ENCODE data around the gene B3GNT5.

The B3GNT5 gene, protein sequence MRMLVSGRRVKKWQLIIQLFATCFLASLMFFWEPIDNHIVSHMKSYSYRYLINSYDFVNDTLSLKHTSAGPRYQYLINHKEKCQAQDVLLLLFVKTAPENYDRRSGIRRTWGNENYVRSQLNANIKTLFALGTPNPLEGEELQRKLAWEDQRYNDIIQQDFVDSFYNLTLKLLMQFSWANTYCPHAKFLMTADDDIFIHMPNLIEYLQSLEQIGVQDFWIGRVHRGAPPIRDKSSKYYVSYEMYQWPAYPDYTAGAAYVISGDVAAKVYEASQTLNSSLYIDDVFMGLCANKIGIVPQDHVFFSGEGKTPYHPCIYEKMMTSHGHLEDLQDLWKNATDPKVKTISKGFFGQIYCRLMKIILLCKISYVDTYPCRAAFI

DNA sequence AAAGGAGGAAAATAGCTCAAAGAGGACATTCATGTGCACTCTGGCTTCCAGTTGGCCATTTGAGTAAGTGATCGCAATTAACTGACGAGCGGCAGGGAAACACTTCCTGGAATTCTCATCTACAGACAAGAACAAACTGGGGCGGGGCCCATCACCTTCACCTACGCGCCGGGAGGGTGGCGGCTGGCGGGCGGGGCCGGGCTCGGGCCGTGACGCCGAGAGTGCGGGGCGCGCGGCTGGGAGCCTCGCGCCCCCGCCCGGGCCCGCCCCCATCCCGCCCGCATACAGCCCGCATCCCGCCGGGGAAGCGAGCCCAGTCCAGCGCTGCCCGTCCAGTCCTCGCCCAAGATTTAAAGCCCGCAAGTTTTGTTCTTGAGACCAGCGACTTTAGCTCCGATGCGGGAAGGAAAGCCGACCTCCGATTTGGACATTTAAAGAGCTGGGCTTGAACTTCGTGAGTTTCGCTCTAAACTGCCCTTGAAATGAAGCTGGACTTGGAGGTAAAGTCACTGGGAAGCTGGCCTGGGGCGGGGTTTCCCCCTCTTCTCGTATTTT is at the start of gene B3GNT5:
Gene B3GNT5, plus strand, starts transcription at position 281 of the 555 bp plus-strand sequence. CDS start 16,546 bp downstream, outside the sequence.
- peak; percentile 70 for DNase-seq (ENCODE audit: low read depth)

DNA sequence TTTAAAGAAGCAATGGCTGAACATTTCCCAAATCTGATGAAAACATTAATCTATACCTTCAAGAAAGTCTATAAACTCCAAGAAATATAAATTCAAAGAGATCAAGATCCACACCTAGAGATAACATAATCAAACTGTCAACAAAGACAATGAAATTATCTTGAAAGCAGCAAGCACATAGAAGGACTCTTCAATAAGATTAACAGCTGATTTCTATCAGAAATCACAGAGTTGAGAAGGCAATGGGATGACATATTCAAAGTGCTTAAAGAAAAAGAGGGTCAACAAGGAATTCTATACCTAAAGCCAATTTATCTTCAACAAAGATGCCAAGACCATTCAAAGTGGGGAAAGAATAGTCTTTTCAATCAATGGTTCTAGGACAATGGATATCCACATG is 49.4 kb upstream of the B3GNT5 start:
- no peak for DNase-seq (ENCODE audit: low read depth)
- no peak overlapping the region for H3K4me3 ChIP-seq (ENCODE audit: low read depth, low read length)
- TF ChIP-seq, protein P1, sequence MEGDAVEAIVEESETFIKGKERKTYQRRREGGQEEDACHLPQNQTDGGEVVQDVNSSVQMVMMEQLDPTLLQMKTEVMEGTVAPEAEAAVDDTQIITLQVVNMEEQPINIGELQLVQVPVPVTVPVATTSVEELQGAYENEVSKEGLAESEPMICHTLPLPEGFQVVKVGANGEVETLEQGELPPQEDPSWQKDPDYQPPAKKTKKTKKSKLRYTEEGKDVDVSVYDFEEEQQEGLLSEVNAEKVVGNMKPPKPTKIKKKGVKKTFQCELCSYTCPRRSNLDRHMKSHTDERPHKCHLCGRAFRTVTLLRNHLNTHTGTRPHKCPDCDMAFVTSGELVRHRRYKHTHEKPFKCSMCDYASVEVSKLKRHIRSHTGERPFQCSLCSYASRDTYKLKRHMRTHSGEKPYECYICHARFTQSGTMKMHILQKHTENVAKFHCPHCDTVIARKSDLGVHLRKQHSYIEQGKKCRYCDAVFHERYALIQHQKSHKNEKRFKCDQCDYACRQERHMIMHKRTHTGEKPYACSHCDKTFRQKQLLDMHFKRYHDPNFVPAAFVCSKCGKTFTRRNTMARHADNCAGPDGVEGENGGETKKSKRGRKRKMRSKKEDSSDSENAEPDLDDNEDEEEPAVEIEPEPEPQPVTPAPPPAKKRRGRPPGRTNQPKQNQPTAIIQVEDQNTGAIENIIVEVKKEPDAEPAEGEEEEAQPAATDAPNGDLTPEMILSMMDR (conservative IDR thresholded peaks at IDR 0.05; ENCODE audit: low read depth, low read length): no peak

More for the DNA sequence above, at the start of gene B3GNT5:
- H3K4me3 ChIP-seq (ENCODE audit: low read depth, low read length): peak within 1 kb of the TSS; percentile 82
- TF ChIP-seq, protein P1 (conservative IDR thresholded peaks at IDR 0.05; ENCODE audit: low read depth, low read length): no peak

DNA sequence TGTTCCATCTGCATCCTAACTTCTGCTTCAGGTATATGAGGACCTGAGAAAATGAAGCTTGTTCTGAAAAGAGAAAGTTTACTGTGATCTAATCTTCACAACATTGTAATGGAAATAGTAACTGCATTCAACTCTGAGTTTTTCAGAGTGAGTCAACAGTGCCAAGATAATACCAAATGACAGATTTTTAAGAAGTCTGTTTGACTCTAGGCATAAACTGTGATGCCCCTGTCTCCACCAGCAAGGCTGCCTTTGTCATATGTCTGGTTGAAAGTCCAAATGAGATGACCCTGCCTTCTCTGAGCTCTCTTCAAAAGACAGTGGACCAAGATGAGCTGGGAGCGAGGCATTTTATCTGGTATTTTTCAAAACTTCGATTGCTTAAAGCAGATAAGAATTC is 44.8 kb upstream of the B3GNT5 start:
- TF ChIP-seq, protein P1 (conservative IDR thresholded peaks at IDR 0.05; ENCODE audit: low read depth, low read length): no peak
- DNase-seq (ENCODE audit: low read depth): no peak
- no peak overlapping the region for H3K4me3 ChIP-seq (ENCODE audit: low read depth, low read length)

DNA sequence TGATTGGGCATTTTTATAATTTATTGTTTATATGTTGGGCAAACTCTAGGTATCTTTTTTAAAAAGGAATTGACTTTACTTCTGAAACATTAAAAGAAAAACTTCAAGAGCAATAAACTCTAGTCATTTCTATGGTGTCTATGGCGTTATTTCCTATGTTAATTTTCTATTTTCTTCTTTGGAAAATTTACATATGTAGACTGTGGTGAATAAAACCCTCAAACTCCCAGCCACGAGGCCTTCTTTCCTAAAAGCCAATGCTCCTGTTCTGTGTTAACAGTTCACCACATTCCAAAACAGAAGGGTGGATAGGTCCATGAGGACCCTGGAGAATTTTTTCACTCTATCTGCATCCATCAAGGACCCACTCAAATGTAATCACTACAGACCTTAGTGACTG is 44.3 kb upstream of the B3GNT5 start:
- TF ChIP-seq, protein P1 (conservative IDR thresholded peaks at IDR 0.05; ENCODE audit: low read depth, low read length): no peak
- no peak for DNase-seq (ENCODE audit: low read depth)
- H3K4me3 ChIP-seq (ENCODE audit: low read depth, low read length): no peak overlapping the region

DNA sequence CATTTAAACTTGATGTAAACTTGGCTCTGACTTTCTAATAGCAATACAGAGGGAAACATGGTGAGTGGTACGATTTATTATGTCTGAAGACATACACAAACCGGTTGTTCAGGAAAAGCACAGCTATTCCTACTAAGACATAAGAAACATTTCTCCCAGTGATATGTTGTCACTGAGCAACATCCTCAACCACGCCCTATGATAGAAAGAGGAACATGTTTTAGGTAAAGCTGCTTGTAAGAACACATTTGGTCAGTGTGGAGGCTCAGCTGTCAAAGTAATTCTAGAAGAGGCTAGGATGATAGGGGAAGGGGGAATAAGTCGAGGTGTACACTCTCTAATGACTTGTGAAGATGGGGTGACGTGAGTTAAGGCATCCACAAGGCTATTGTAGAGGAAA is 42.7 kb upstream of the B3GNT5 start:
- TF ChIP-seq, protein P1 (conservative IDR thresholded peaks at IDR 0.05; ENCODE audit: low read depth, low read length): no peak
- no peak for DNase-seq (ENCODE audit: low read depth)
- no peak overlapping the region for H3K4me3 ChIP-seq (ENCODE audit: low read depth, low read length)

DNA sequence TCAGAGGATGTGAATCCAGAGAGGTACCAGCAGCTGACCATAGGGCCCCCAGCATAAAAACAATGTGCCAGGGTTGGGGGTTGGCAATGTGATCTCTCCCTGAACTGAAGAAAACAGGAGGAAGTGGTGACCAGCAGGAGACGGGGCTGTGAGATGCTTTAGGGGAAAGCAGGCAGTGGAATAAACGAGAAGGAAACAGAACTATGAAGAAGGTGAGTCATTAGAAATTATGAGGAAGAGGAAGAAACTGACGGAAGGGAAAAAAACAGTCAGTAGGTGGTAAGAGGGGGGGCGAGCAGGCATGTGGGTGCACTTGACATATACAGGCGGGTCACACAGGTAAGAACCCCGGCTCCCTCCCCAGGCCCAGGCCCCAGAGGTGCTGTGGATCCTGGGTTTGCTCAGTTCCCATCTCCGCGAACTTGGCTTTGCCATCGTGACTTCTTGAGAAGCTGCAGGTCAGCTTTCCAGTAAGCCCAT is 42.2 kb upstream of the B3GNT5 start:
- no peak overlapping the region for H3K4me3 ChIP-seq (ENCODE audit: low read depth, low read length)
- TF ChIP-seq, protein P1 (conservative IDR thresholded peaks at IDR 0.05; ENCODE audit: low read depth, low read length): no peak
- DNase-seq (ENCODE audit: low read depth): no peak

Data from choroid plexus epithelial cell (primary cell).